HG02610 (cell line): ENCODE results near the gene FKBP1C.
"Not testable (repeated sequence)": the region's sequence is repeated elsewhere in the genome, so short reads cannot be mapped to it uniquely, and the experiment has no call there.

Source experiments
- ATAC-seq: cut with Tn5 transposase; IDR thresholded peaks from one replicate; pipeline ENCODE4 v1.9.1; 2021; ENCODE audit warnings: mild to moderate bottlenecking, moderate library complexity; ENCODE audit not compliant: unreplicated experiment

FKBP1C gene

GRCh38 chr6:63211343-63211742 lies at the start of gene FKBP1C:
Gene FKBP1C, plus strand, starts transcription at chr6:63211469.
- ATAC-seq = not testable (repeated sequence)

GRCh38 chr6:63164047-63164803 lies 47.0 kb upstream of the FKBP1C start:
- not testable (repeated sequence) for ATAC-seq

- no peak for ATAC-seq
Measured at GRCh38 chr6:63174173-63174572, 37.1 kb upstream of the FKBP1C start.

GRCh38 chr6:63176181-63176580 lies 35.1 kb upstream of the FKBP1C start:
- ATAC-seq = no peak

GRCh38 chr6:63180367-63180766 lies 30.9 kb upstream of the FKBP1C start:
- ATAC-seq = no peak

- ATAC-seq = no peak
Measured at GRCh38 chr6:63186970-63187369, 24.3 kb upstream of the FKBP1C start.

GRCh38 chr6:63188828-63189227 lies 22.4 kb upstream of the FKBP1C start:
- ATAC-seq = no peak

- ATAC-seq = no peak
Measured at GRCh38 chr6:63193324-63193723, 17.9 kb upstream of the FKBP1C start.

- no peak for ATAC-seq
Measured at GRCh38 chr6:63197741-63198140, 13.5 kb upstream of the FKBP1C start.

- no peak for ATAC-seq
Measured at GRCh38 chr6:63213325-63213724, 2.1 kb downstream of the FKBP1C start.

GRCh38 chr6:63214816-63215215 lies 3.5 kb downstream of the FKBP1C start:
- no peak for ATAC-seq

GRCh38 chr6:63224179-63224578 lies 12.9 kb downstream of the FKBP1C start:
- ATAC-seq = no peak

GRCh38 chr6:63225987-63226386 lies 14.7 kb downstream of the FKBP1C start:
- not testable (repeated sequence) for ATAC-seq

- ATAC-seq = not testable (repeated sequence)
Measured at GRCh38 chr6:63227928-63228894, 16.9 kb downstream of the FKBP1C start.

- not testable (repeated sequence) for ATAC-seq
Measured at GRCh38 chr6:63230027-63230426, 18.8 kb downstream of the FKBP1C start.

GRCh38 chr6:63230511-63230910 lies 19.2 kb downstream of the FKBP1C start:
- ATAC-seq = not testable (repeated sequence)

- no peak for ATAC-seq
Measured at GRCh38 chr6:63236398-63236817, 25.1 kb downstream of the FKBP1C start.

- ATAC-seq = no peak
Measured at GRCh38 chr6:63245420-63245819, 34.2 kb downstream of the FKBP1C start.

- ATAC-seq = peak; percentile 58
Measured at GRCh38 chr6:63245909-63246308, 34.6 kb downstream of the FKBP1C start.

GRCh38 chr6:63246581-63246980 lies 35.3 kb downstream of the FKBP1C start:
- ATAC-seq = no peak

- no peak for ATAC-seq
Measured at GRCh38 chr6:63249875-63250482, 38.7 kb downstream of the FKBP1C start.
